GM12872 (cell line): Measurements from ENCODE around the gene AKNA.

ENCODE experiments used
- CTCF ChIP-seq: IDR thresholded peaks from 3 replicates; pipeline ENCODE4 v1.5.1; 2011; ENCODE audit warnings: low read depth, mild to moderate bottlenecking, low read length, moderate library complexity; ENCODE audit not compliant: insufficient read depth

The AKNA gene

GRCh38 chr9:114374936-114375335 is 12.8 kb downstream of the AKNA start:
- TF ChIP-seq CTCF, result no peak

DNA sequence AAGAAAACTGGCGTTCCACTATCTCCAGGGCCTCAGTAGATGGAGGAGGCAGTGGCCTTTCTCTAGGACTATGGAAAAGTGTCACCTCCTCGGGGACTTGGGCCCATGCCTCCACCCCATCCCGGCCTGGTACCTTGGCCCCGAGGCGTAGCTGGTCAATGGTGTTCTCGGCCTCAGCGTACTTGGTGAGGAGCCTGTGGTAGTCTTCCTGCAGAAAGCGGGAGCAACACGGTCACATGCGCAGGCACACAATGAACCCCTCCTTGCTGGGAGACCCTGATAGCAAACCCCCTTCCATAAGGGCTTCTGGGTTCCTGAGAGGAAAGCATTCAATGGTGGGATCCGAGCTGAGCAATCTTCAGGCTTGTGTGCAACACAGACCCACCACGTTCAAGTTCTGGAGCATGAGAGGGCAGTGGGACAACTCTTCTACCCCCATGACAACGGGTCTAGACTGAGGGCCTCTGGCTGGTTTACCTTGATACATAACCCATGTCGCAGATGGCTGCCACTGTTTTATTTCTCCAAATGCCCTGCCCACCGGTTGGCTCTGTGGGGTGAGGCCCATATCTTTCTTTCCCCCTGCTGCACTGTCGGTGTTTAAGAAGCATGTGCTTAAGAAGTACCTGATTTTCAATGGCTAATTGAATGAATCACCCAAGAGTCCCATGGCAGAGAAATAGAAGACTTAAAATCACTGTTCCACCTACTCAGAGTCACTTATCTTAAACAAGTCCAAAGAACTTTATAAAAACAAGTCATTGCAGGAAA is 13.6 kb downstream of the AKNA start:
- TF ChIP-seq CTCF, result no peak

- no peak for TF ChIP-seq CTCF
These were observed 14.8 kb downstream of the AKNA start for GRCh38 chr9:114372921-114373448.

- no peak for TF ChIP-seq CTCF
These were observed 15.5 kb downstream of the AKNA start for GRCh38 chr9:114371973-114372917.

DNA sequence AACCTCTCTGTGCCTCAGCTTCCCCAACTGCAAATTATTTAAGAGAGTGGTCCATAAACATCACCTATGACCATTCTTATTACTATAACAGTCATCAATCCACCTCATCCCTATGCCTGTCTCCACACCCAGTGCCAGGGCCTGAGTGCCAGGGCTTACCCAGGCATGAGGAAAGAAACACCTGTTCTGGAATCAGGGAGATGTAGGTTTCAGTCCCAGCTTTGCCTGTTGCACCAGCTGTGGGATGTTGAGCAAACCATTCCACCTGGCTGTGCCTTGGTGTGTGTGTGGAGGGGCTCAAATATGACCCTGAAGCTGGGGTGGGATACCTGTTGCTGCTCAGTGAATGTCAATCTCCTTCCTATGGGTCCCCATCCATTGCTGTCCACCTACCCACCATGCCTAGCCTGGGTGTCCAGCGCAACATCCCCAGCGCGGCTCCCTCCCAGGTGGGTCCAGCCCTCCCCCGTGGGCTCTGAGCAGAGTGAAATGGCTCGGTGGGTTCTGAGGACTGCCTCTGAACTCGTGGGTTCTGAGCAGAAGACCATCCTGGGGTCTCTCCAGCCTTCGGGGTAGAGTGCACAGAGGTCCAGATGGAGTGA is 16.3 kb downstream of the AKNA start:
- TF ChIP-seq CTCF, result no peak

DNA sequence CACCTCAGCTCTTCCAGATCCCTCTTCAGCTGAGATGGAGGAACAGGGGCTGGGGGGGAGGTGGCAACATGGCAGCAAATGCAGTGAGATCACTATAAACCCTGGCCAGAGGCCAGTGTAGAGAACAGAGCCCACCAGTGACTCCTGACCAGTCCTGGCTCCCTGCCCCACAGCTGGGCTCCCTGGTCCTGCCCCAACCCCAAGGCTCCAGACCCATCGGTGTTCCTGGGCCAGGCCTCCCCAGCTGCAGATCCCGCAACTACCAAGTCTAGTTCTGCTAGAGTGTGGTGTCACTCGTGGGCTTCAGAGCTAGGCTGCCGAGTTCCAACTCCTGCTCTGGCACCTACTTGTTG is 16.8 kb downstream of the AKNA start:
- no peak for TF ChIP-seq CTCF
